GM12891 (cell line): ENCODE results near the gene LRP3.

Experiments
- PAX5 ChIP-seq: IDR thresholded peaks from 2 replicates; pipeline ENCODE4 v1.6.1; 2011; ENCODE audit warnings: low read length, moderate library complexity, mild to moderate bottlenecking; ENCODE audit not compliant: insufficient read depth, severe bottlenecking
- POLR2A ChIP-seq: IDR thresholded peaks from 2 replicates; pipeline ENCODE4 v1.6.1; 2011; ENCODE audit warnings: low read depth, low read length, control low read depth
- POLR2AphosphoS5 ChIP-seq: IDR thresholded peaks from 2 replicates; pipeline ENCODE4 v1.6.1; 2011; ENCODE audit warnings: low read depth, low read length, control low read depth
- POU2F2 ChIP-seq: IDR thresholded peaks from 2 replicates; pipeline ENCODE4 v1.6.1; 2011; ENCODE audit warnings: low read depth, mild to moderate bottlenecking, control low read depth, low read length, moderate library complexity
- SPI1 ChIP-seq: IDR thresholded peaks from 2 replicates; pipeline ENCODE4 v1.6.1; 2011; ENCODE audit warnings: low read depth, low read length, control low read depth
- TAF1 ChIP-seq: IDR thresholded peaks from 2 replicates; pipeline ENCODE4 v1.6.1; 2011; ENCODE audit warnings: low read depth, low read length, control low read depth

DNA sequence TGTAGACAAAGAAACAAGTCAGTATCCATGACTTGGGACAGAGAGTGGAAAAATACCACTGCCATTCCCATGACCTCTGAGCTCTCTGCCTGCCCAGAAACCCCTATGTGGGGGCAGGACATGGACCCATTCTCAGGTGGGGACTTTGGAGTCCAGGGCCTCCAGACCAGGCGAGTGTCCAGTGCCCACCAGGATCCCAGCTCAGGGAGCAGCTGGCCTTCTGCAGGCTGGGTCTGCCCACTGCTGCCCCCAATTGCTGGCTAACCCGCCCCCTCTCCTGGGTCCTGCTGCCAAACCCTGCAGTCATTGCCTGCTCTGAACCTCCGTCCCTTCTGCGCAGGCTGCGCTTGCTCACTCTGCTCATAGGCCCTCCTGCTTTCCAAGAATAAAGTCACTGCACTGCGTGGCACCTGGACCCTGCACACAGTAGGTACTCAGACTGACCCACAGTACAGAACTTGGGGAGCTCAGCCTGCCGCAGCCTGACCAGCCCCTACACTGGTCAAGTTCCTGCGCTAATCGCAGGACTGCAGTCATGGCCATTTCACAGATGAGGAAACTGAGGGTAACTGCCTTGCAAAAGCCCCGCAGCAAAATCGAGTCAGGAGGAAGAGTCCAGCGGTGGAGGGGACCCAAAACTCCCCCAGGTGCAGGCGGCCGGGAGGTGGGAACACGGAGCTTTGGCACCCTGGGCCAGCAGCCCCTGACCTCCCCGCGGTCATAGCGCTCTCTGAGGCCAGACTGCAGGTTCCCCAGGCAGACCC, 30.7 kb downstream of the LRP3 start:
- TF ChIP-seq POLR2A (no peak), PAX5 (no peak), TAF1 (no peak), POLR2AphosphoS5 (no peak), SPI1 (no peak), POU2F2 (no peak)
